Stimulated activated CD4-positive, alpha-beta T cell treated with anti-CD3 and anti-CD28 coated beads, TNF-alpha, amount 100 ng/mL, for 48 hours (primary cell): ENCODE measurements around the gene PPA2.
"Not testable (repeated sequence)": the region's sequence is repeated elsewhere in the genome, so short reads cannot be mapped to it uniquely, and the experiment has no call there.

Source experiments
- DNase-seq, 3 donors: peaks; one replicate each; pipeline ENCODE4 v3.0.0-alpha.2; 2020; ENCODE audit warnings: low read depth in 3 of 3

The PPA2 gene

GRCh38 chr4:105473324-105474098 is at the start of gene PPA2:
Gene PPA2 (minus strand): TSS chr4:105474062. CDS start chr4:105474050, 12 bp downstream.
- peak; percentile 63 to 70 (median 69) for DNase-seq

GRCh38 chr4:105520819-105521790 is 47.2 kb upstream of the PPA2 start:
- peak in 1 of 3 donors; percentile 1 for DNase-seq

DNA sequence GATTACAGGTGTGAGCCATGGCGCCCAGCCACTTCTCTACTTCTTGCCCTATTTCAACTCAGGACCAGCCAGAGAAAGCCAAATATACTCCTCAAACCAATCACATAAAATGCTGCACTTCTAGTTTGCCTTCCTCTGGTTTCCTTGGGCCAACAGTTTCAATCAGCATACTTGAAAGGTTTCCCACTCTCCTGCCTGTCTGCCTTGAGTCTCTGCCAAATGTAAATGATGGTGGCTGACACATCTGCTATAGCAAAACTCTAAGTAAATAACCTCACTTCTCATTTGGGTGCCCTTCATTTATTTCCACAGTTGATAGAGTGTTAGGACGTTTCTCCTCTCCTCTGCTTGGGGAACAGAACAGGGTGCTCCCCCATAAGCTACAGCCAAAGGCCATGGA is 36.4 kb upstream of the PPA2 start:
- DNase-seq, result no peak

DNA sequence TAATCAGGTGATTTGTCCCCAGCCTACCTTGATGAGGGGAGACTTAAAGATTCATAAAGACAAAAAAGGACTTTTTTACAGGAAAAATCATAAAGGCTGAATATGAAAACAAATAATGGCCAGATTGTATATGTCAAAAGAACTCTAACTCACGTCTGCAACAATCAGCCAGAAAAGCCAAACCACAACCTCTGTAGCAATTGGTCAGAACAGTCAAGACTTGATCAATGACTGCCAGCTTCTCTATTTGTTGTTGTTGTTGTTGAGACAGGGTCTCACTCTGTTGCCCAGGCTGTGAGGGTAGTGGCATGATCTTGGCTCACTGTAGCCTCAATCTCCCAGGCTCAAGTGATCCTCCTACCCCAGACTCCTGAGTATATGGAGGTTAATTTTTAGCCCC is 35.9 kb upstream of the PPA2 start:
- no peak for DNase-seq

DNA sequence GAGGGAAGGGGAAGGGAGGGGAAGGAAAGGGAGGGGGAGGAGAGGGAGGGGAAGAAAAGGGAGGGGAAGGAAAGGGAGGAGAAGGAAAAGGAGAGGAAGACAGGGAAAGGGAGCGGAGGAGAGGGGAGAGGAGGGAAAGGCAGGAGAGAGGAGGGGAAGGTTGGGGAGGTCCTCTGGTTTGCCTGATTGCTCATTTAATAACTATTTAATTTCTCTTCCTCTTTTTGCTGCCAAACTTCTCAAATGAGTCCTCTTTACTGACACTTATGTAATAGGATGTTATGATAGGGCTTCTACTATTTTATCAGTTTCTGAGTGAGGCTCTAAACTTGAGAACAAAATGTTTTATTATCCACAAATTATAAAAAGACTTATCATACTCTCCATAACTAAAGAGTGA is 35.4 kb upstream of the PPA2 start:
- no peak for DNase-seq

DNA sequence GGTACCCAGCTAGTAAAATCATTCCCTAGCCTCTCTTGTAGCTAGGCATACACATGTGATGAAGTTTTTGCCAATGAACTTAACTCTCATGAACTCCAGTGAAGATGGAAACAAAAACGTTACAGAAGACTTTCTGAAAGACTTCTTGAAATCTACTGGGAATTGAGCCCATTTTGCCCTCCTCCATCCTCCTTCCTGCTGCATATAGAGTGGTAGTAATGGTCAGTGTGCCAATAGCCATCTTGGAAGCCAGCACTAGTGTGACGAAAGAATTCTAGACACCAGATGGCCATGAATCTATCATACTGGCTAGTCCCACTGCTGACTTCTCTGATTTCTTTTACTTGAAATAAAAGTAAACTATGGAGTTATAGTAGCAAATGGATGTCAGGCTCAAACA is 30.9 kb upstream of the PPA2 start:
- no peak for DNase-seq

- DNase-seq, result no peak
Measured at GRCh38 chr4:105503484-105503883, 29.6 kb upstream of the PPA2 start.

DNA sequence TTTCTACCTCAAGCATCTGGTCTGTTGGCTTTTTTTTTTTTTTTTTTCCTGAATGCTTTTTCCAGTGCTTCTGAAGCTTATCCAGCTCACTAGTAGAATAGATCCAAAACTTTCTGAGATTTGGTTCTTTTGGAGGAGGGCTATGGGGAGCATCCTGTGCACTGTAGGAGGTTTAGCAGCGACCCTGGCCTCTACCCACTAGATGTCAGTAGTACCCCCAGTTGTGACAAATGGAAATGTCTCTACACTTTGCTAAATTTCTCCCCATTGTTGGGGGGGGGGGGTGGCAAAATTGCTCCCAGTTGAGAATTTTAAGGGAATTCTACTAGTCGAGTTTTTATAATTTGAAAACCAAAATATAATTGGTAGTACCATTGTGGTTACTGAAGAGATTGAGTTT is 23.0 kb upstream of the PPA2 start:
- DNase-seq, result no peak

GRCh38 chr4:105495667-105496066 is 21.8 kb upstream of the PPA2 start:
- DNase-seq, result no peak

DNA sequence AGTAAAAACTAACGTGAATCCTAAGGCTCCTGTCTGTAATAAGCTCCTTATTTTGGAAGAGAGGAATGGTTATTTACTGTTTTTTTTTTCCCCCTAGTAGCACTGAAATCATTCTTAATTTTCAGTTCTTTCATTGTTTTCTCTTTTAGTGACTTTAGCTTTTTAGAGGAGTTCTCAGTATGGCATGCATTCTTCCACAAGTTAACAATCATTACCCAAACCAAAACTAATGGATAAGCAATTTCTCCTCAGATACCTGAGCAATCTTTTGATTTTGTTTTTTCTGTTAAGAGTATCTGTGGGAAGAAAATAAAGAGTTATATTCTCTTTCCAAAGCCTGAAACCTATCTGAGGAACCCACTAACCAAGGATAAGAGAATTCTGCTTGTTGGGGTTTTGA is 16.7 kb upstream of the PPA2 start:
- DNase-seq, result no peak

DNA sequence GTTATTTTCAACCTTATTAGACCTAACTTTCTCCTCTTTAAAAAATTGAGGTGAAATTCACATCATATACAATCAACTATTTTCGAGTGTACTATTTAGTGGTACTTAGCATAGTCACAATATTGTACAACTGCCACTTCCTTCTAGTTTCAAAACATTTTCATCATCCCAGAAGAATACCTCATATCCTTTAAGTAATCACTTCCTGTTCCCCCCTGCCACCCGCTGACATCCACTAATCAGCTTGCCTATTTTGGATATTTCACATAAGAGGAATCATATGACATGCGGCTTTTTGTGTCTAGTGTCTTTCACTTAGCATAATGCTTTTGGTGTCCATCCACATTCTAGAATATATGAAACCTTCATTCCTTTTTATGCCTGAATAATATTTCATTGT is 10.0 kb upstream of the PPA2 start:
- DNase-seq, result no peak

GRCh38 chr4:105474099-105474518 is 247 bp upstream of the PPA2 start:
- peak in 2 of 3 donors; percentile 70 to 79 for DNase-seq

GRCh38 chr4:105472871-105473323 is 965 bp downstream of the PPA2 start:
- no peak for DNase-seq

- peak; percentile 42 to 60 (median 53) for DNase-seq
Measured at GRCh38 chr4:105471566-105472176, 2.2 kb downstream of the PPA2 start.

- no peak for DNase-seq
Measured at GRCh38 chr4:105470766-105471165, 3.1 kb downstream of the PPA2 start.

DNA sequence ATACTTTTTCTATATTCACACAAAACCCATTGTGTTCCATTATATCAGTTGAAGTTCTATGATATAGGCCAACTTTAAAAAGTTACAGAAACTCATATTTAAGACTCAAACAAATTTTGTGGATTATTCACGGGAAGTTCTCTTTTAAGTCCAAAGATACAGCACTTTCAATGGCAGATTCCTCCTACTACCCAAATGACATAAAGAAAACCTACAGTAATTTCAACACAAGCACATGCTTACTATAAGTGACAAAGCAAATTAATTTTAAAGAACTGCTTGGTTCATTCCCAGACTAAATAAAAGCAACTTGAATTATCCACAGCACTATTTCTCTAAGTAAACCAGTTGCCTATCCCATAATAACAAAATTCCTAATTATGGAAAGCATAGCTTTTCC is 4.1 kb downstream of the PPA2 start:
- DNase-seq, result no peak

DNA sequence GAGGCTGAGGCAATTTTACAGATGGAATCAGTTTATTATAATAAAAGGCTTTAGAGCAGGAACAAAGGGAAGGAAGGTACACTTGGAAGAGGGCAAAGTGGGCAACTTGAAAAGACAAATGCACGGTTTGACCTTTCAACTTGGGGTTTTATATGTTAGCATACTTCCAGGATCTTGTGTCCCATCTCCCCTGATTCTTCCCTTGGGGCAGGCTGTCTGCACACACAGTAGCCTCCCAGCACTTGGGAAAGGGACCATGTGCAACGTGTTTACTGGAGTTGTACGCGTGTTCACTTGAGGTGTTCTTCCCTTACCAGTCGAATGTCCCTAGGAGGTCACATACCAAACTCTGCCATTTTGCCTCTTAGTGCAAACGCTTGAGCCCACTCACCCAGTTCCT is 7.3 kb downstream of the PPA2 start:
- no peak for DNase-seq

GRCh38 chr4:105464563-105464962 is 9.3 kb downstream of the PPA2 start:
- DNase-seq, result not testable (repeated sequence)

GRCh38 chr4:105462576-105462975 is 11.3 kb downstream of the PPA2 start:
- DNase-seq, result no peak

GRCh38 chr4:105461621-105462382 is 12.1 kb downstream of the PPA2 start:
- no peak for DNase-seq

GRCh38 chr4:105461221-105461620 is 12.6 kb downstream of the PPA2 start:
- no peak for DNase-seq
